Fibroblast of pulmonary artery (primary cell): ENCODE measurements around the gene RITA1.

Source experiments
- DNase-seq: peaks from one replicate; pipeline ENCODE4 v3.0.0-alpha.2; 2010; ENCODE audit warnings: low read depth
- H3K4me3 ChIP-seq: replicated peaks from 2 replicates; pipeline ENCODE4 v1.5.1; 2011; ENCODE audit warnings: low read depth, mild to moderate bottlenecking, control low read depth, low read length, moderate library complexity
- TF ChIP-seq, protein P1 (sequence below): IDR thresholded peaks from 2 replicates; pipeline ENCODE4 v1.5.1; 2011; ENCODE audit warnings: mild to moderate bottlenecking, control low read depth, low read length, inconsistent platforms; ENCODE audit errors: missing control alignments

RITA1 gene

DNA sequence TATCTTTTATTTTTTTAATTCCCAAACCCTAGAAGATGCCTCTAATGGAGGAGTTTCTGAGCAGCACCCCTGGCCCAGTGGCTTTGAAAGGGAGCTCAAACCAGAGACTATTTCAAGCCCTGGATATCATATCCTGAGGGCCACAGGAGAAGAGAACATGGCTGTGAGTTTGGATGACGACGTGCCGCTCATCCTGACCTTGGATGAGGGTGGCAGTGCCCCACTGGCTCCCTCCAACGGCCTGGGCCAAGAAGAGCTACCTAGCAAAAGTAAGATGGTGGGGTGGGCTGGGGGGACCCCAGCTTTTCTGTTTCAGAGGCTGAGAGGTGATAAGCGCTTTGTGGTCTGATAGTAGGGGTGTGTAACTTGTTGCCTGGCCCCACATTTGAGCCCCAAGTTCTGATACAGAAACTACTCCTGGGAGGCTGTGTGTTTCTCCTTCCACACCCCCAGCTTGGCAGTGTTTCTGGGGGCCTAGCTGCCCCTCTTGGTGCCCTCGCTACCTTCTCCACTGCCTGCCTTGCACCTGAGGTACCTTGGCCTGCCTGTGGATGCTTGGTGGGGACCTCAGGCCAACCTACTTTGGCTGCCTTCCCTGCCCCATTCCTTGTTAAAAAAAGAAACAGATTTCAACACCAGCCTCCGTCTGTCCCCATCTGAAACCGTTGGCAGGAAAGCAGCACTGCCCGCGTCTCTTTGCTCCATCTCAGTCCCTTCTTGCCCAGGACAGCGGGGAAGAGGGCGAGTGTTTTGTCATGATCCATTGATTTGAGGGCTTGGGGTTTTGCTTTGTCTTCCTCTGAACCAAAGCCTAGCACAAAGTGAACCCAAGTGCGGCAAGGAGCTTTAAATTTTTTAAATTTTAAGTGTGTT is 41.4 kb downstream of the RITA1 start:
- H3K4me3 ChIP-seq, result no peak overlapping the region
- no peak for DNase-seq
- TF ChIP-seq, protein P1, sequence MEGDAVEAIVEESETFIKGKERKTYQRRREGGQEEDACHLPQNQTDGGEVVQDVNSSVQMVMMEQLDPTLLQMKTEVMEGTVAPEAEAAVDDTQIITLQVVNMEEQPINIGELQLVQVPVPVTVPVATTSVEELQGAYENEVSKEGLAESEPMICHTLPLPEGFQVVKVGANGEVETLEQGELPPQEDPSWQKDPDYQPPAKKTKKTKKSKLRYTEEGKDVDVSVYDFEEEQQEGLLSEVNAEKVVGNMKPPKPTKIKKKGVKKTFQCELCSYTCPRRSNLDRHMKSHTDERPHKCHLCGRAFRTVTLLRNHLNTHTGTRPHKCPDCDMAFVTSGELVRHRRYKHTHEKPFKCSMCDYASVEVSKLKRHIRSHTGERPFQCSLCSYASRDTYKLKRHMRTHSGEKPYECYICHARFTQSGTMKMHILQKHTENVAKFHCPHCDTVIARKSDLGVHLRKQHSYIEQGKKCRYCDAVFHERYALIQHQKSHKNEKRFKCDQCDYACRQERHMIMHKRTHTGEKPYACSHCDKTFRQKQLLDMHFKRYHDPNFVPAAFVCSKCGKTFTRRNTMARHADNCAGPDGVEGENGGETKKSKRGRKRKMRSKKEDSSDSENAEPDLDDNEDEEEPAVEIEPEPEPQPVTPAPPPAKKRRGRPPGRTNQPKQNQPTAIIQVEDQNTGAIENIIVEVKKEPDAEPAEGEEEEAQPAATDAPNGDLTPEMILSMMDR, result no peak

DNA sequence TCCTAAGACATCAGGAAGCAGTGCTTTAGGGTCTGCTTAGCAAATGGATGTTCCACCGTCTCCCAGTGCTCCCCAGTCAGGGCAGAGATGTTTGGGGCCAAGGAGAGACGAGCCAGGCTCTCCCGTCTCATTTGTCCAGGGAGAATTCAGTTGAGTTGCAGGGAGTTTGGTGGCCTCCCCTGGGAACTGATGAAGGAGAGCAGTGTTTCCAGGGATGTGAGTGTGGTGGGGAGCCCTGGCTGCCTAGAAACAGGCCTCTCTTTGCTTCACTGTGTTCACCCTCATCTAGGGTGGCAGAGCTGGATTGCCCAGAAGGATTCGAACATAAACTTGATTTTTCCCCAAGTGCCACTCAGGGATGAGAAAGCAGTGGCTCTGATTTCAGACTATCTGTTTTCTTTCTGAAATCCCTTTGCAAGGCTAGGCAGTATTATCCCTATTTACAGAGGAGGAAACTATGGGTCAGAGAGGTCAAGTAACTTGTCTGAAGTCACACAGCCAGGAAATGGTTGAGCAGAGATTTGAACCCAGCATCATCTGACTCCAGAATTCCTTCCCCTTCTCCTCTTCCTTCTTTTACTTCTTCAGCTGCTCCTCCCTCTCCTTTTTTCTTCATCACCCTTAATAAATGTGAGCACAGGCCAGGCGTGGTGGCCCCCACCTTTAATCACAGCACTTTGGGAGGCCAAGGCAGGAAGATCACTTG is 42.3 kb downstream of the RITA1 start:
- TF ChIP-seq, protein P1, result no peak
- H3K4me3 ChIP-seq, result no peak overlapping the region
- no peak for DNase-seq

DNA sequence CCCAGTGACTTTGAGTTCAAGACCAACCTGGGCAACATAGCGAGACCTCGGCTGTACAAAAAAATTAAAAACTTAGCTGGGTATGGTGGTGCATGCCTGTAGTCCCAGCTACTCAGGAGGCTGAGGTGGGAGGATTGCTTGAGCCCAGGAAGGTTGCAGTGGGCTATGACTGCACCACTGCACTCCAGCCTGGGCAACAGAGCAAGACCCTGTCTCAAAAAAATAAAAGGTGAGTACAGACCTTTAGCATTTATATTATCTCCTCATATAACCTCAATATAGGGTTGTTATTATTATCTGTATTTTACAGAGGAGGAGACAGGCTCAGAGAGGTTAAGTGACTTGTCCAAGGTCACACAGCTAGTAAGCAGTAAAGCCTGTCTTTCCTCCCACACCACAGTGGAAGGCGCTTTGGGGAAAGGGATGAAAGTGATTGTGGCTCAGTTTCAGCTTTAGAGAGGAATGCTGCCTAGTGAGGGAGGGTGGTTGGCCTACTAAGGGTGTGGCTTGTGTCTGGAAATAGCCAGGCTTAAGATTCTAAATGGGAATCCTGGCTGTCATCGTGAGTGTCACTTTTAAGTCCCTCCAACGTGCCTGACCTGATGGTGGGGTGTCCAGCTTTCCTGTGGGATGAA is 43.0 kb downstream of the RITA1 start:
- TF ChIP-seq, protein P1, result no peak
- no peak overlapping the region for H3K4me3 ChIP-seq
- no peak for DNase-seq

DNA sequence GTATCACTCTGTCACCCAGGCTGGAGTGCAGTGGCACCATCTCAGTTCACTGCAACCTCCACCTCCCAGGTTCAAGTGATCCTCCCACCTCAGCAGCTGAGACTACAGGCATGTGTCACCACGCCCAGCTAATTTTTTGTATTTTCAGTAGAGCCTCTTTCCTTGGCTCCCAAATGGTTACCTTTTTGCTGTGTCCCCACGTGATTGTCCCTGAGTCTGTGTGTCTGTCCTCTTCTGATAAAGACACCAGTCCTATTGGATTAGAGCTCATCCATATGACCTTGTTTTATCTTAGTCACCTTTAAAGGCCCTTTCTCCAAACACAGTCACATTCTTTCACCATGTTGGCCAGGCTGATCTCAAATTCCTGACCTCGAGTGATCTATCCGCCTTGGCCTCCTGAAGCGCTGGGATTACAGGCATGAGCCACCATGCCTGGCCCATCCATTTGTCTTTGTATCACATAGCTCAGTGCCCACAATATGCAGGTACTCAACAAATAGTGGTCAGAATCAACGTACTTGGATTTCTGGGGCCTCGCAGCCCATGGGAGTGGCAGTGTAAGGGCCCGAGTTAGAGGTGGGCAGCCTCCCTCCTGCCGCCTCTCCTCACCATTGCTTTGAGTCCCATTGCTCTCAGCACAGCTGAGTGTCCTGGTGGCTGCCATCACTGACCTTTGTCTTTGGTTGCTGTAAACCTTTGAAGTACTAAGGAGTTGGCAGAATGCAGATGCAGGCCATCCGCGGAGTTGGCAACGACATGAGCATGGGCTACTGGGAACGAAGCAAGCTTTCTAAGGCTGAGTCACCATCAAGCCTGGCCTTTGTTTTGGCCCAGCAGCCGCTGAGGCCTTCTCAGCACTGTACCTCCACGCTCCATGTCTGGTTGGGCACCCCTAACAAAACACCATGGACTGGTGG is 45.1 kb downstream of the RITA1 start:
- DNase-seq, result no peak
- H3K4me3 ChIP-seq, result no peak overlapping the region
- TF ChIP-seq, protein P1, result no peak

DNA sequence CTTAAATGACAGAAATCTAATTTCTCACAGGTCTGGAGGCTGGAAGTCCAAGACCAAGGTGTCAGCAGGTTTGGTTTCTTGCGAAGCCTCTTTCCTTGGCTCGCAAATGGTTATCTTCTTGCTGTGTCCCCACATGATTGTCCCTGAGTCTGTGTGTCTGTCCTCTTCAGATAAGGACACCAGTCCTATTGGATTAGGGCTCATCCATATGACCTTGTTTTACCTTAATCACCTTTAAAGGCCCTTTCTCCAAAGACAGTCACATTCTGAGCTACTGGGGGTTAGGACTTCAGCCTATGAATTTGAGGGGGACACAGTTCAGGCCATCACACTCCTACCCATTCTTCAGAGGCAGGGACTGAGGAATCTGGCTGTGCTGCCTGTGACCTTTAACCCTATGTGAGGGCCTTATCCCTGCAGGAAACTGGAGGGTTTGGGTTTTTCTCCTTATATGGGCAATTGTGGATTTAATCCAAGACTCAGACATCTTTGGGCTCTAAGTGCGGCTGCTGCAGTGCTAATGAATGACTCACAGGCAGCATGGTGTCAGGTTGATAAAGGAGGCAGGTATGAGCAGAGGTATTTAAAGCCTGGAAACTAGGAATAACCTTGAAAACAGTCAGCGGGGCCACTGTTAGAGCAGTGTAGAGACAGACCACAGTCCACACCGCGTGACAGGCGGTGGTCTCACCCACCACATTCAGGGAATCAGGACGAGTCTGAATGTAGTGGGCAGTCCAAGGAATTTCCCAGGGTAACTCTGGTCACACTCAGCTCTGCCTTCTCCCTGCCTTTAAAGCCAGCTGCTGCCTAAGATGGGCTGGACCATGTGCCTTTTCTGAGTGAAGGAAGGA is 45.9 kb downstream of the RITA1 start:
- peak; percentile 72 for DNase-seq
- TF ChIP-seq, protein P1, result no peak
- no peak overlapping the region for H3K4me3 ChIP-seq
